ENCODE results near the gene C11orf68. TPM values are rescaled to one million over a fixed set of nuclear protein-coding genes. Genes with fewer than 3 reads are reported as not detected.

The C11orf68 gene
- total and polyA plus RNA-seq, 2 of the 8 experiments (the other 6 are each of a cell fraction or from before 2014, with no cell fraction given): 24.0 to 51.2 TPM

GRCh38 chr11:65907878-65908277, 11.0 kb downstream of the C11orf68 start (continued):
- TF ChIP-seq CHD7 (IDR thresholded peaks at IDR 0.05; ENCODE audit: insufficient replicate concordance, low read length) (no peak), HDAC2 (IDR thresholded peaks at IDR 0.05; ENCODE audit: borderline replicate concordance in 1 of 2, low read depth in 2 of 2, low read length in 2 of 2) (no peak), SIX5 (IDR thresholded peaks at IDR 0.05; ENCODE audit: low read depth, low read length) (no peak), POLR2AphosphoS5 (IDR thresholded peaks at IDR 0.05; ENCODE audit: low read depth, low read length) (no peak), TCF12 (IDR thresholded peaks at IDR 0.05; ENCODE audit: low read depth, low read length) (no peak), RBBP5 (IDR thresholded peaks at IDR 0.05; ENCODE audit: borderline replicate concordance, low read depth, low read length) (no peak)
